Stimulated activated naive CD8-positive, alpha-beta T cell treated with anti-CD3 and anti-CD28 coated beads, Interleukin-15, Interleukin-2, amounts not matched to agents 100 ng/mL and 50 ng/mL, for 24 hours (primary cell): ENCODE results near the gene OR5F1.

Experiments
- H3K27ac Mint-ChIP-seq: one replicate; pipeline ENCODE4 v1.8.0; 2021; ENCODE audit warnings: mild to moderate bottlenecking, mixed read lengths
- H3K27me3 Mint-ChIP-seq: one replicate; pipeline ENCODE4 v1.8.0; 2021; ENCODE audit warnings: mixed read lengths
- H3K36me3 Mint-ChIP-seq: one replicate; pipeline ENCODE4 v1.8.0; 2021; ENCODE audit warnings: low read depth, mixed read lengths
- H3K4me1 Mint-ChIP-seq: one replicate; pipeline ENCODE4 v1.8.0; 2021; ENCODE audit warnings: low read depth, mixed read lengths
- H3K4me3 Mint-ChIP-seq: one replicate; pipeline ENCODE4 v1.8.0; 2021; ENCODE audit warnings: mild to moderate bottlenecking, mixed read lengths
- H3K9me3 Mint-ChIP-seq: one replicate; pipeline ENCODE4 v1.8.0; 2021; ENCODE audit warnings: mixed read lengths

Gene OR5F1

GRCh38 chr11:55994525-55994924, at the start of gene OR5F1:
Gene OR5F1, minus strand, starts transcription at chr11:55994625. Its CDS starts 0 bp downstream, at chr11:55994625.
- Mint-ChIP-seq H3K4me3 (no peak within 1 kb of the TSS), H3K27me3 (no peaks in the 10 kb centered on the region), H3K36me3 (no peaks in the 10 kb centered on the region), H3K9me3 (peaks cover 14% of the 10 kb centered on the region), H3K4me1 (no peaks in the 10 kb centered on the region), H3K27ac (no peak within 1 kb of the TSS)

DNA sequence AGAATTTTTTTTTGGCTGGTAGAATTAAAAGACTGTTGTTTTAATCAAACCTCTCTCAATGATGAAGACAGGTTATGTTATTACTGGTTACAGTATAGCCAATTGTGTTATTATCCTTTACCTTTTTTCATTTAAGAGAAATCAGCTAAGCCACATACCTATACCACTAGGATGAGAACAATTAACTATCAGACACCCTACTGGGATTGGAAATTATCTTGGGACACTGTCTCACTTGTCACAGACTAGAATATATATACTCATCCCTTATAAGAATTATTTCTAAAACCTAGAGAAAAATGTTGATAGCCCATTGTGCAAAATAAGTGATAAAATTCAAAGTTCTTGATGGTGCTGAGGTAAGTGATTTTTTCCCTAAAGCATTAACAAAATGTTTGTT, 32.9 kb upstream of the OR5F1 start, which contains the start of gene OR5AS1:
Gene OR5AS1 (plus strand): TSS at position 301 of the 400 bp plus-strand sequence. CDS start 2,765 bp downstream, outside the sequence.
- no peaks in the 10 kb centered on the region for H3K36me3 Mint-ChIP-seq
- H3K4me3 Mint-ChIP-seq, result no peak within 1 kb of the TSS
- no peaks in the 10 kb centered on the region for H3K4me1 Mint-ChIP-seq
- peaks cover 5% of the 10 kb centered on the region for H3K9me3 Mint-ChIP-seq
- no peak within 1 kb of the TSS for H3K27ac Mint-ChIP-seq
- H3K27me3 Mint-ChIP-seq, result no peaks in the 10 kb centered on the region

DNA sequence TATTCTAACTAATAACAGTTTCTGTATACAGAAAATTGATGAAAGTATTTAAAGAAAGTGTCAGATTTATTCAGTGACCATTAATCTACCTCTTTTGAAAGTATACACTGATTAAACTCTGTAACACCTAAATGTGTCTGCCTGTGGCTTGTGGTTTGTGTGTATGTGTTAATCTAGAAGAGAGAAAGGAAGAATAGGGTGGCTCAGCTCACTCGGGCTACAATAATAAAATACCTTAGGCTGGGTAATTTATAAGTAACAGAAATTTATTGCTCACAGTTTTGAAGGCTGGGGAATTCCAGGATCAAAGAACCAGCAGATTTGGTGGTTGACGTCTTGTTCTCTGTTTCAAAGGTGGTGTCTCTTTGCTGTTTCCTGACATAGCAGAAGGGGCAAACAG, 19.4 kb upstream of the OR5F1 start:
- Mint-ChIP-seq H3K9me3 (peaks cover 12% of the 10 kb centered on the region), H3K36me3 (no peaks in the 10 kb centered on the region), H3K27me3 (no peaks in the 10 kb centered on the region), H3K27ac (no peak overlapping the region), H3K4me1 (no peaks in the 10 kb centered on the region), H3K4me3 (no peak overlapping the region)

- no peaks in the 10 kb centered on the region for H3K36me3 Mint-ChIP-seq
- no peak overlapping the region for H3K27ac Mint-ChIP-seq
- H3K9me3 Mint-ChIP-seq, result peaks cover 12% of the 10 kb centered on the region
- no peak overlapping the region for H3K4me3 Mint-ChIP-seq
- H3K27me3 Mint-ChIP-seq, result no peaks in the 10 kb centered on the region
- H3K4me1 Mint-ChIP-seq, result no peaks in the 10 kb centered on the region
Measured at GRCh38 chr11:56010716-56011115, 16.3 kb upstream of the OR5F1 start.

DNA sequence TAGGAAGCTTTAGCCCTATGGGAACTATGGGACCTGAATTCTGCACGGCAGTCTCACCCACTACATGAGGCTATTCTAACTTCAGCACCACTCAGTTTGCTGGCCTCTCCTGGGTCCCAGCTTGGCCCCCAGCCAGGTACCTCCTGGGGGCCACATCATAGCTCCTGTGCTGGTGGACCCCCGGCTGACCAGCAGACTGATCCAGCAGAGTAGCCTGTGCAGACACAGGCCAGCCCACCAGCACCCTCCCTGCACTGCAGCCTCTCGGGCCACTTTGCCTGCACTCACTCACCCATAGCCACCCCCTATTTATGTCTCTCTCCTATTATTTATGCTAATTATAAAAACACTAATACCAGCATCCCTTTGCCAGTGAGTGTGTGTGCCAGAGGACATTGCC, 23.5 kb downstream of the OR5F1 start:
- Mint-ChIP-seq H3K27me3 (no peaks in the 10 kb centered on the region), H3K4me1 (no peaks in the 10 kb centered on the region), H3K9me3 (peaks cover 7% of the 10 kb centered on the region)

DNA sequence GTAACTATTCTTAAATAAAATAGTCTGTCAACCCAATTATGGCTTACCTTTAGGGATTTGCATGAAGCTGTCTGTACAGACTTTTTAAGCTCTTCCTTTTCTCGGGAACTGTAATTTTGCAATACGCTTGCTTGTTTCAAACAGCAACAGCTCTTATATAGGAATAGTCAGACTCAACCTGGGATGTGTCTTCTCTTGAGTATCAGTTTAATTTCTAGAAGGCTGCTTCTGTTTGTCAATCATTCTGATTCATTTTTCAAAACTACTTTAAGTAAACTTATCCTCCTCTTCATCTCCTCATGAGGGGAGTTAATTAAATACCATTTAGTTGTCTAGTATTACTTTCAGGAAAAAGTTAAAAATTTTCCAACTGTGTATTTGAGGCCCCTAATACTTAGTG, 24.6 kb downstream of the OR5F1 start, which contains the start of gene OR10AG1:
Gene OR10AG1 (minus strand): TSS at position 101 of the 400 bp plus-strand sequence. CDS start 38 bp downstream, at position 63.
- Mint-ChIP-seq H3K4me3 (no peak within 1 kb of the TSS), H3K27ac (no peak within 1 kb of the TSS), H3K4me1 (no peaks in the 10 kb centered on the region), H3K27me3 (no peaks in the 10 kb centered on the region), H3K36me3 (no peaks in the 10 kb centered on the region), H3K9me3 (peaks cover 7% of the 10 kb centered on the region)

More for the DNA sequence above, 23.5 kb downstream of the OR5F1 start:
- Mint-ChIP-seq H3K4me3 (no peak overlapping the region), H3K36me3 (no peaks in the 10 kb centered on the region), H3K27ac (no peak overlapping the region)

- peaks cover 7% of the 10 kb centered on the region for H3K9me3 Mint-ChIP-seq
- no peaks in the 10 kb centered on the region for H3K27me3 Mint-ChIP-seq
Measured at GRCh38 chr11:55967914-55968313, 26.5 kb downstream of the OR5F1 start.

GRCh38 chr11:55966391-55966790, 28.0 kb downstream of the OR5F1 start:
- H3K27ac Mint-ChIP-seq, result no peak overlapping the region
- H3K9me3 Mint-ChIP-seq, result peaks cover 3% of the 10 kb centered on the region
- no peak overlapping the region for H3K4me3 Mint-ChIP-seq
- H3K27me3 Mint-ChIP-seq, result no peaks in the 10 kb centered on the region
- no peaks in the 10 kb centered on the region for H3K36me3 Mint-ChIP-seq
- no peaks in the 10 kb centered on the region for H3K4me1 Mint-ChIP-seq

More at GRCh38 chr11:55967914-55968313, 26.5 kb downstream of the OR5F1 start:
- Mint-ChIP-seq H3K4me1 (no peaks in the 10 kb centered on the region), H3K36me3 (no peaks in the 10 kb centered on the region), H3K4me3 (no peak overlapping the region), H3K27ac (no peak overlapping the region)

- no peaks in the 10 kb centered on the region for H3K4me1 Mint-ChIP-seq
- H3K4me3 Mint-ChIP-seq, result no peak overlapping the region
- no peaks in the 10 kb centered on the region for H3K36me3 Mint-ChIP-seq
- H3K27ac Mint-ChIP-seq, result no peak overlapping the region
- H3K9me3 Mint-ChIP-seq, result no peaks in the 10 kb centered on the region
- H3K27me3 Mint-ChIP-seq, result no peaks in the 10 kb centered on the region
Measured at GRCh38 chr11:55956521-55956920, 37.9 kb downstream of the OR5F1 start.

DNA sequence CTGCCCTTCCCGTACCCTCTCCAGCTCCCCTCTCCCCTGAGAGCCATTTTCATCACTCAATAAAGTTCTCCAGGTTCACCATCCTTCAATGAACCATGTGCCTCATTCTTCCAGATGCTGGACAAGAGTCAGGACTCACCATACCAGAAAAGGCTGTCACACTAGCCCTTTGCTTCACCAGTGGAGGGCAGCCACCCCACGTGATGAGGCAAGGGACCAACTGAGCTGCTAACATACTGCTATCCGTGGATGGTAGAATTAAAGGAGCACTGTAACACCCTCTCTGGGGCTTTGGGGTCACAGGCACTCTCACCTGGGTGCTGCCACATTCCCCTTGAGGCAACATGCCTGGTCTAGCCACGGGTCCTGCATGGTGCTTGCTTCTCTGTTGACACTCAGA, 45.1 kb downstream of the OR5F1 start:
- Mint-ChIP-seq H3K36me3 (no peaks in the 10 kb centered on the region), H3K27ac (no peak overlapping the region), H3K9me3 (no peaks in the 10 kb centered on the region), H3K4me1 (no peaks in the 10 kb centered on the region), H3K27me3 (no peaks in the 10 kb centered on the region), H3K4me3 (no peak overlapping the region)
